SHP77 treated with DMSO at 0.1 percent for 48 hours (cell line): Measurements from ENCODE around the gene MCF2L2.
A peak's percentile ranks its signal among the peaks of the same experiment; 100 is the strongest.
"Not testable (repeated sequence)": the region's sequence is repeated elsewhere in the genome, so short reads cannot be mapped to it uniquely, and the experiment has no call there.

Source experiments
- DNase-seq: peaks from one replicate; lab custom pipeline; 2025; lab: John Stamatoyannopoulos, UW

Gene MCF2L2

GRCh38 chr3:183396662-183397391, 31.6 kb downstream of the MCF2L2 start:
- no peak for DNase-seq

DNA sequence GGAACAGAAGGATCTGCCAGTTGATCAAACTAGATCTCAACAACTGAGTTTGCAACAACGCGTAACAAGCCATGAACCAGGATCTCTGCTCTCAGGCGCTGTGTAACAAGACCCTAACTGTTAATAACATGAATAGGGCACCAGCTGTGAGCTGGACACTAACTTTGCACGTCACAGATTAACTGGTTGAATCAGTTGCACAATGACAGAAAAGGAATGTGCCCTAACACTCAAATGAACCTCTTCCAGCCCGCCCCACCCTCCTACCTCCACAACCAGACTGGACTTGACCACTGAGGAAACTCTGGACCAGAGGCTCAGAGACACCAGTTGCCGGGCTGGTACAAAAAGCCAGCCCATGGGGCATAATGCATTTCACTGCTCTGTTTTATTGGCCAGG, 34.3 kb downstream of the MCF2L2 start:
- DNase-seq = no peak

GRCh38 chr3:183393625-183394024, 34.8 kb downstream of the MCF2L2 start:
- no peak for DNase-seq

DNA sequence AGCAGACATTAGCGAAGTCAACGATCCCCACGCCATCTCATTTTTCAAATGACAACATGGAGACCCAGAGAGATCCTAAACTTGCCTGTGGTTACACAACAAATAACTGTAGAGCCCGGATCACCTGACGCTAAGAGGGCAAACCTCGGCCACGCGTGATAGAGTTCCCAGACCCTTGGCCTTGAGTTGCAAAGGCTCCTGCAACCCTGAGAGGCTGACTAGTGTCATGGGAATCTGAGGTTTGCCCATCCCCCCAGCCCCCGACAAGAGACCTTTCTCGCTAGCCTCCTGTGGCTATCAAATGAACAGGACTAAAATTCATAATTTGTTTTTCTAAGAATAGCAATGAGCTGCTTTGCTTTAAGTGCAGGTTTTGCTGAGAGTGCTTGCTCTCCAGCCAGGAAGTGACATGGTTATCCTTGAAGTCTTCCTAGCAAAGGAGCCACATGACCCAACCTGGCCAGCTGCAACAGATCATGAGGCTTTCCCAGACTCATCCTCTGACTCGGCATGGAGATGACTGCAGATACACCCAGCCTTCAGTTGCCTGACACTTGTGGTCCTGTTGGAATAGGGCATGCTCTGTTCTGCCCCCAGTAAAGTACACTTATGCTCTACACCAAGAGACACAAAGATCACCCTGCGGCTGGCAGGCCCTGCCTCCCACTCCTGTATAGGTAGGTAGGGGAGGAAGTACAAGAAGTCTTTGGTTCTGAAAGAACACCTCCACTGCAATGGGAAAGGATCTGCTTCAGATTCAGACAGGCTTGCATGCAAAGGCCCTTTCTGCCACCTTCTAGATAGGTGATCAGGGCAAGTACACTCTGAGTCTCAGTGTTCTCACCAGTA, 36.0 kb downstream of the MCF2L2 start:
- no peak for DNase-seq

- DNase-seq = no peak
These were observed 37.0 kb downstream of the MCF2L2 start for GRCh38 chr3:183391460-183391859.

DNA sequence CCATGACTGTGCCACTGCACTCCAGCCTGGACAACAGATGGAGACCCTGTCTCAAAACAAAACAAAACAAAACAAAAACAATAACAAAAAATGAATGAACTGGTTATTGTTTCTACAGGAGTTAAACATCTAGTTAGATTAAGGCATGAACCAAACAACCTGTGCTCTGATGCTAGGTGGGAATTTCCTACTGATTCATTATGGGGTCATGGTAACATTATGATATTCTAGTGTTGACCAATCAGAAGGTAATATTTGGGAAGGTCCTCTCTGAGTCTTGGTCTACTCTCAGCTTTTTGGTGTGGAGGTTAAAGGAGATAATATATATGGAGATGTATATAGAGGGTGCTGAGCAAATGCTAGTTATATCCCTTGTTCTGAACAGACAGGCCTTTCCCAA, 37.6 kb downstream of the MCF2L2 start:
- no peak for DNase-seq

DNA sequence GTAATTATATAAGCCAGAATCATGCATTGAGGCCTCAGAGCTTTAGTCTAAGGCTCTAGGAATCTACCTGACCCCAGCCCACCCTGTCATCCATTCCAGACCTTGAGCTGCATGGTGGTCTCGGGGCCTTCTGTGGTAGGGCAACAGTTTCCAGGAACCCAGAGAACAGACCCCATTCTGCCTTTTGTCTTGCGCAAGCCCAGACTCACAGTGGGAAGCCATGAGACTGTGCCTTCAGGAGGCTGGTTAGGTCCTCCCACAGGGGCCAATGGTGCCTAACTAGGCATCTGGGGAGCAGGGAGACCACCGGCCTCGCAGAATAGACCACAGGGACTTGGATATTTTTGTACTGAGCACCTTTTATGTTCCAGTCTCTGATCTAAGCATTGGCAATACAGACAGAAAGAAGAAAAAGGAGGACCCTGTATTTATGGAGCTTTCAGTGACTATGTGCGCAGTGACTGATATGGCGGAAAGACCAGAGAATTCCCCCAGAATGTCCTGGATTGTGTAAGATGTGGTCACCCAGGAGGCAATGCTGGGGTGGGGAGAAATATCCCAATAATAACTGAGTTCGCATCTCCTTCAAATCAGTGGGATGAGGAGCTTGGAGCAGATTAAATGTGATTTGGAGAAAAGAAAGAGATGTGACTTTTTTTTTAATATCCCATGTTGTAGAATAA, 40.1 kb downstream of the MCF2L2 start:
- DNase-seq = no peak

DNA sequence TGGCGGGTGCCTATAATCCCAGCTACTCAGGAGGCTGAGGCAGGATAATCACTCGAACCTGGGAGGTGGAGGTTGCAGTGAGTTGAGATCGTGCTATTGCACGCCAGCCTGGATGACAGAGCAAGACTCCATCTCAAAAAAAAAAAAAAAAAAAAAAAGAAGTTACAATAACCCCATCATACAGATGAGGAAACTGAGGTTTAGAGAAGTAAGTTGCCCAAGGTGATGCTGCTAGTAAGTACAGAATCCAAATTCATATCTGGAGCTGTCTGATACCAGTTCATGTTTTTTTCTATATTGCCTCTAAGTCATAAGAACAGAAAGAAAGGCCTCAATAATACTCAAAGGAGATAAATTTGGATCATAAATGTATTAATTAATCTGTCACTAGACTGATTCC, 40.6 kb downstream of the MCF2L2 start:
- DNase-seq = no peak

GRCh38 chr3:183386651-183387050, 41.8 kb downstream of the MCF2L2 start:
- no peak for DNase-seq

DNA sequence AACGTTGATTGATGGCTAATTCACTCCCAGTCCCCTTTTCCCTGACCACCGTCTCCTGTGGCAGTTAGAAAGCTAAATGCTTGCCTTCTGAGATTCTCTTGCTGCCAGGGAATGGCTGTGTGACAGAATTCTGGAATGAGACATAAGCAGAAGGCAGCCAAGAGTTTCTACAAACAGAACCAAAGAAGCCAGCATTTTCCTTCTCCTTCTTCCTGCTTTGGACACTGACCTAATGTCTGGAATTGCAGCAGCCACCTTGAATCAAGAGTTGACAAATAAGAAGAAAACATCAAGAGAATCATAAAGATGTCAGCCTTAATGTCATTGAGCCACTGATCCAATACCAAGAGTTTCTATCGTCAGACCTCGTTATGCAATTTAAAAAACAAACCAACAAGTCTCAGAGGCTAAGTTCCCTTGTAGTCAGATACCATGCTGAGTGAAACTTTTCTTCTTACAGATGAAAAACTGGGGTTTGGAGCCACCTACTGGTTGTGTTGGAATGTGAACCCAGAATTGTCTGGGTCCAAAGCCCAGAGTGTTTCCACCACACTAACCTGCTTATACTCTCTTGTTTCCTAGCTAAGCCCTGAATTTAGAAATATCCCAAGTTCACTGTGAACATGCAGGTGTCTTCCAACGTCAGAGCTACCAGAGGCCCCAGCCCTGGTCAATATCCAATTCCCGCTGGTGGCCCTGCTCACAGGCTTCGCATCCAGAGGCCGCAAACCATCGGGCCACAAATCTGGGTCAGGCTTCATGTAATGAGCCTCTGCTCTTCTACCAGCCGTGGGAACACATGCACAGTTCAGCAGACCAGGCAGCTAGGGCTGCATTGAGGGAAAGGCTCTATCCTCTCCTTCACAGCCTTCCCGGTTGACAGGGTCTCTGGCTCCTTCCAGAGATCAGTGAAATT, 42.5 kb downstream of the MCF2L2 start:
- DNase-seq = peak; percentile 39

GRCh38 chr3:183381673-183382072, 46.7 kb downstream of the MCF2L2 start:
- DNase-seq = no peak

DNA sequence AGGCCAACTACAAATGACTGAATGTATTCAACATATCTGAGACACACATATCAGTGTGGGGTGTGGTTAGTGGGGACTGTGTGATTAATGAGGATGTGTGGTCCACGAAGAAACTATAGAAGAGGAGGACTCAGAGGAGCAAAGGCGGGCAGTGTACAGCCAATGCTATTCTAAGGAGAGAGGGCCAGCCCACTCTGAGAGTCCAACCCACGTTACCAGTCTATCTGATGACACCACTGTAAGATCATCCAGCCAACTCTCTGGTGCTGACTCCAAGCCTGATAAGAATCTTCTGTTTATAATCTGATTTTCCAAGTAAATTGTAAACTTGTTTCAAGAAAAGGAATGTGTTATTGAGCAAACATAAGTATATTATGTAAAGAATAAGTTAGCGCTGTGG, 47.2 kb downstream of the MCF2L2 start:
- no peak for DNase-seq

- DNase-seq = peak; percentile 32
These were observed 49.5 kb downstream of the MCF2L2 start for GRCh38 chr3:183378951-183379350.

DNA sequence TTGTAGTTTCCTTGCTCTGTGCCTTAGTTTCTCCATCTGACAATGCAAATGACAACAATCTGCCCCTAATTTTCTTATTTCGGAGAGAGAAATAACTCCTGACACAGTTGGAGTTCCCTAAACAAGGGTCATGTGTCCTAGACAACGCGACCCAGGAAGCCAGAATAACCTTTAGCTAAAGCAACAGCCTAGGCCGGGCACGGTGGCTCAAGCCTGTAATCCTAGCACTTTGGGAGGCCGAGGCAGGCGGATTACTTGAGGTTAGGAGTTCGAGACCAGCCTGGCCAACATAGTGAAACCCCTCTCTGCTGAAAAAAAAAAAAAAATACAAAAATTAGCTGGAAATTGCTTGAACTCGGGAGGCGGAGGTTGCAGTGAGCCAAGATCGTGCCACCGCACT, 49.9 kb downstream of the MCF2L2 start:
- no peak for DNase-seq

DNA sequence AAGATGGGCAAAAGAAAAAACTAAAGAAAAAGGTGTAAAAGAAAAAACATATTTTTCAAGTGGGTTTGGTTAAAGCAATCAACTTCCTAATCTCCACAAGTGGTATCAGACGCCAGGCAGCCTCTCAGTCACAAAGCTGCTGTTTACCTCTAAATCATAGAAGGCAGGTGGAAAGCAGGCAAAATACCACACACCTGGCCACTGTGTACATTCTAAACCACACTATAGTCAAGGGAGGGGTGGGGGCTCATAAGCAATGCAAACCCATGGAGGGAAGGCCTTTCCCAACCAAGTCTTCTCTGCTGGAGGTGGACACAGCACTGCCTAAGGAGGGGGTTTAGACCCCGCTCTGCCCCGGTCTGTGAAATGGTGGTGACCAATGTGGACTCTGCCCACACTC, 50.4 kb downstream of the MCF2L2 start:
- DNase-seq = peak; percentile 73

- DNase-seq = peak; percentile 51
These were observed 51.0 kb downstream of the MCF2L2 start for GRCh38 chr3:183377307-183377959.

DNA sequence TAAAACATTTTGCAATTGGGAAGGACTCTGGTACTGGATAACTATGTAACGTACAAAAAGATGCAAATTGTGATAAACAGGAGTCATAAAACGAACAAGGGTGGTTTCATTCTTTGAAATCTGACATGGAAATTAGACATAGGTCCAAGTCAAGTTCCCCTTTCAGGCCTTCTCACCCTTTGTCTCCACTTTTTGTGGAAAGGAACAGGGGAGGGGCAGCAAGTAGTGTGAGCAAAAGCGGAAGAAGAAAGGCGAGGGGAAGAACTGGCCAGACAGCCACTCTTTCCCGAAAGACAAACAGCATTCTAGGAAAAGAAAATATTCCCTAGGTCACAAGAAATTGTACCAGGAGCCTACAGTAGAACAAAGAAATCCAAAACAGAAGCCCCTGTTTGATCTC, 52.6 kb downstream of the MCF2L2 start:
- no peak for DNase-seq

DNA sequence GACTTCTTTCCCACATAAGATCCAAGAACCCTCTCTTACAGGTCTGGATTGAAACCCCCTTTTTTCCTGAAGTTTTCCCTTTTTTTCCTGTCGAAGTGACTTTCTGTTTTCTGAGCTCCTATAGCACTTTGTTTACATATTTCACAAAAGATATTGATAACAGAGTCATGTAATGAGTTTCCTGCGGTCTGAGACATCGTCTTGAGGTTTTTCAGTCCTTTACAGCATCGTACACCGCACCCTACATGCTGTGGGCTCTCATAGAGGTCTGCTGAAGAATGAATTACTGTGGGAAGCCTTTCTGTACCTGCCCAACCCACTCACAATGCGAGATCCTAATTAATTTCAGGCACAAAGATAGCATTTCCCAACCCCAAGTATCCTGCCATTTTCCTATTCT, 53.1 kb downstream of the MCF2L2 start:
- DNase-seq = no peak

DNA sequence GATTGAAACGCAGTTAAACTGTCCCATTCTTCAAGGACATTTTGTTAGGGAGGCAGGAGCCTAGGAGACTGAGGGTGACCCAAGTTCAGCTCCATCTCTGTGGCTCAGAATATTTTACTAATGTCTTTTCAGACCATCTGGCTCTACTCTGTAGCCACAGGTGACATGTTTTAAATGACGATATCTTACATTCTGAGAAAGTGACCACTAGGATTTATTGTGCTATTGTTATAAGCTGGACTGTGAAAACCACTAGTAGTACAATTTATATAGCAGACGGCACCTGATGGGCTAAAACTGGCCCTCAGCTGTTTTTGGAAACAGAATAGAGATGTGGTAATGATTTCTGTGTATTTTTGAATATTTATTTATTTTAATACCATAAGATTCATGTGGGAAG, 55.5 kb downstream of the MCF2L2 start:
- no peak for DNase-seq

DNA sequence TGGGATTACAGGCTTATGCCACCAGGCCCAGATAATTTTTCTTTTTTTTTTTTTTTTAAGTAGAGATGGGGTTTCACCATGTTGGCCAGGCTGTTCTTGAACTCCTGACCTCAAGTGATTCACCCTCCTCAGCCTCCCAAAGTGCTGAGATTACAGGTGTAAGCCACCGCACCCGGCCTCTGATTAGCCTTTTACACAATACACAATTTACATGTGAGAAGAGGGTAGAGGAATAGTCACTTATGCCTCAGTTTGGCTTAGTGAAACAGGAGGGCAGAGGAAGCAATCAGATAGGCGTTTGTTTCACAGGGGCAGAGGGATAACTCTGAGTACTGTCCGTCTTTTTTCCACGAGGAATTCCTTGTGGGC, 56.8 kb downstream of the MCF2L2 start:
- DNase-seq = not testable (repeated sequence)

GRCh38 chr3:183370391-183370790, 58.0 kb downstream of the MCF2L2 start:
- DNase-seq = no peak
